Measurements from ENCODE around the gene ASB1.

GRCh38 chr2:238424313-238424700, 2.4 kb upstream of the ASB1 start:
- TF ChIP-seq CTCF (conservative IDR thresholded peaks at IDR 0.05) (no peak), ZFX (IDR thresholded peaks at IDR 0.05) (no peak)

Data from C4-2B (cell line).